Heart right ventricle (tissue), 16 donors: ENCODE data around the gene UBQLNL. TPM values are rescaled to one million over a fixed set of nuclear protein-coding genes. Genes with fewer than 3 reads are reported as not detected.

Experiments used
- ATAC-seq, 8 donors: fragments of 200-7000 bp; cut with Tn5 transposase; one replicate each; pipeline ENCODE4 v1.9.1; 2020; ENCODE audit warnings: mild to moderate bottlenecking in 8 of 8, moderate library complexity in 8 of 8, moderate number of reproducible peaks in 1 of 8
- DNase-seq, 2 donors: peaks; one replicate each; pipeline ENCODE4 v3.0.0-alpha.2; 2020
- H3K27ac ChIP-seq, 10 donors: fragments of 200-600 bp; sonication (generic) in 2 of 10; one replicate each; pipeline versions ENCODE4 v1.5.0 to v1.8.0; 2020 to 2022; ENCODE audit warnings: mild to moderate bottlenecking in 3 of 10
- H3K27me3 ChIP-seq, 7 donors: fragments of 200-600 bp; one replicate each; pipeline ENCODE4 v1.8.0; 2021 to 2022; ENCODE audit warnings: mild to moderate bottlenecking in 2 of 7
- H3K36me3 ChIP-seq, 9 donors: fragments of 200-600 bp; sonication (generic) in 1 of 9; one replicate each; pipeline versions ENCODE4 v1.5.0 to v1.8.0; 2020 to 2022; ENCODE audit warnings: mild to moderate bottlenecking in 2 of 9
- H3K4me1 ChIP-seq, 9 donors: fragments of 200-600 bp; sonication (generic) in 1 of 9; one replicate each; pipeline versions ENCODE4 v1.5.0 to v1.8.0; 2020 to 2022; ENCODE audit warnings: mild to moderate bottlenecking in 4 of 9
- H3K4me3 ChIP-seq, 10 donors: fragments of 200-600 bp; sonication (generic) in 2 of 10; one replicate each; pipeline versions ENCODE4 v1.5.0 to v1.8.0; 2020 to 2022; ENCODE audit warnings: mild to moderate bottlenecking in 7 of 10, moderate library complexity in 2 of 10
- H3K9me3 ChIP-seq, 11 donors: fragments of 200-600 bp in 10 of 11; sonication (generic) in 2 of 11; one replicate each; pipeline versions ENCODE4 v1.5.0 to v1.8.0; 2013 to 2022; ENCODE audit warnings: mild to moderate bottlenecking in 2 of 11, control low read depth in 1 of 11, moderate library complexity in 1 of 11
- WGBS, 2 donors: extraction: QIAGEN DNeasy Blood & Tissue Kit; methylation state at CpG; one replicate each; pipeline ENCODE4 v1.1.7; 2013; ENCODE audit warnings: inconsistent platforms in 1 of 2; 5-methylcytosine and 5-hydroxymethylcytosine counted together
- intact Hi-C, 10 donors: fragments of 100-400 bp; cut with DNase I; formaldehyde crosslinking; loops; one replicate each; pipeline versions ENCODE4 v1.11.1 to v1.14.2; 2022
- polyA plus RNA-seq, 2 donors: library from polyadenylated mRNA; stranded (reverse); fragments of 200-250 nt; gene quantifications; one replicate each; pipeline ENCODE4 v1.2.3, GENCODE V29; 2013
- total RNA-seq, 10 donors: library from RNA; stranded (reverse); fragmentation: NEBNext Ultra II Directional in 3 of 10; extraction: Animal tissue kit (Norgen Biotek cat#: 25700) in 3 of 10; gene quantifications; one replicate each; pipeline versions ENCODE4 v1.2.1 to v1.2.4, GENCODE V29; 2021 to 2023
- TF ChIP-seq, protein P1 (sequence below), 9 donors: fragments of 200-600 bp; sonication (generic) in 2 of 9; IDR thresholded peaks; one replicate each; pipeline versions ENCODE4 v1.5.0 to v1.8.0; 2021 to 2022; ENCODE audit warnings: antibody characterized with exemption in 9 of 9, mild to moderate bottlenecking in 5 of 9, moderate library complexity in 1 of 9
- donor health status: Arrhythmogenic right ventricular cardiomyopathy.
- donor health status: ischemic (EF 13 %, LVEDD 7.1; RV severe dilation, severe dysfunction).
- donor health status: healthy with polysubstance abuse.
- donor health status: DM: no; HTN: yes; CAD: no.
- donor health status: DM: no; HTN: no; CAD: no.
- donor health status: ischemic (EF 25% LVEDD 6.9; RV normal size, moderate dysfunction).
- donor health status: ischemic (EF 25% LVEDD 5.7; RV mildly dilated, moderate dysfunction).
- donor health status: healthy.
- donor health status: DM: yes; HTN: yes; CAD: no.
- donor health status: Ischemic cardiomyopathy.
- donor health status: ischemic (EF 35%, LVEDD 5.7; RV mildly dilated, moderate dysfunction).
- donor health status: nonischemic (EF 11% LVEDD 7.7; RV severe dilation, severe dysfunction).
- donor health status: DM: yes; HTN: yes; CAD: no.
- donor health status: PGD.
- donor health status: ischemic (EF 29% LVEDD 5.4; RV normal size, mild dysfunction).
- donor health status: nonischemic (EF 23%, LVEDD 6.1; RV moderate dilation, normal function).

Gene UBQLNL
- total and polyA plus RNA-seq, 12 donors: 0.10 to 0.80 (median 0.13) TPM; not detected in 5

GRCh38 chr11:5546457-5546856, 30.0 kb upstream of the UBQLNL start:
- ATAC-seq: no peak

DNA sequence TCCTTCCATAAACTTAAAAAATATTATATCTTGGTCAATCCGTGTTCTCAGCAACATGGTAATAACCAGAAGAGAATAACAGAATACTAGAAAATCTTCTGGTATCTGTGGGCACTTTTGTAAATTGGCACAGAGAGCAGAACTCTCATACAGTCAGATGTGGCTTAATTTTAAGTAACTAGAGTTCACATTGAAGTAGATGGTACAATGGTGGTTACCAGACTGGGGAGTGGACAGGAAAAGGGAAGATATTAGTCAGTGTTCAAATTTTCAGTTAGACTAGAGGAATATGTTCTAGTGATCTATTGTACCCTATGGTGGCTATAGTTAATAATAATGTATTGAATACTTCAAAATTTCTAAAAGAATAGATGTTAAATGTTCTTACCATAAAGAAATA, 24.9 kb upstream of the UBQLNL start:
- Histone ChIP-seq H3K4me3 (no peak overlapping the region), H3K27ac (no peak overlapping the region), H3K36me3 (no peaks in the 10 kb centered on the region), H3K9me3 (peaks cover 0 to 9% (median 0%) of the 10 kb centered on the region in 11 donors), H3K4me1 (no peaks in the 10 kb centered on the region), H3K27me3 (no peaks in the 10 kb centered on the region)
- ATAC-seq (no peak), DNase-seq (no peak)
- 31 to 47% methylated on average over 1 of the region's 1 CpG for WGBS, 2 donors
- TF ChIP-seq, protein P1, sequence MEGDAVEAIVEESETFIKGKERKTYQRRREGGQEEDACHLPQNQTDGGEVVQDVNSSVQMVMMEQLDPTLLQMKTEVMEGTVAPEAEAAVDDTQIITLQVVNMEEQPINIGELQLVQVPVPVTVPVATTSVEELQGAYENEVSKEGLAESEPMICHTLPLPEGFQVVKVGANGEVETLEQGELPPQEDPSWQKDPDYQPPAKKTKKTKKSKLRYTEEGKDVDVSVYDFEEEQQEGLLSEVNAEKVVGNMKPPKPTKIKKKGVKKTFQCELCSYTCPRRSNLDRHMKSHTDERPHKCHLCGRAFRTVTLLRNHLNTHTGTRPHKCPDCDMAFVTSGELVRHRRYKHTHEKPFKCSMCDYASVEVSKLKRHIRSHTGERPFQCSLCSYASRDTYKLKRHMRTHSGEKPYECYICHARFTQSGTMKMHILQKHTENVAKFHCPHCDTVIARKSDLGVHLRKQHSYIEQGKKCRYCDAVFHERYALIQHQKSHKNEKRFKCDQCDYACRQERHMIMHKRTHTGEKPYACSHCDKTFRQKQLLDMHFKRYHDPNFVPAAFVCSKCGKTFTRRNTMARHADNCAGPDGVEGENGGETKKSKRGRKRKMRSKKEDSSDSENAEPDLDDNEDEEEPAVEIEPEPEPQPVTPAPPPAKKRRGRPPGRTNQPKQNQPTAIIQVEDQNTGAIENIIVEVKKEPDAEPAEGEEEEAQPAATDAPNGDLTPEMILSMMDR (IDR thresholded peaks at IDR 0.05): no peak
- intact Hi-C loops: no loop called here

More at GRCh38 chr11:5546457-5546856, 30.0 kb upstream of the UBQLNL start:
- H3K36me3 ChIP-seq: no peaks in the 10 kb centered on the region
- WGBS, 2 donors: 79 to 86% methylated on average over 3 of the region's 3 CpGs
- no peaks in the 10 kb centered on the region for H3K4me1 ChIP-seq
- no peaks in the 10 kb centered on the region for H3K9me3 ChIP-seq
- H3K27ac ChIP-seq: no peak overlapping the region
- intact Hi-C loops: no loop called here
- no peaks in the 10 kb centered on the region for H3K27me3 ChIP-seq
- no peak overlapping the region for H3K4me3 ChIP-seq
- DNase-seq: no peak
- TF ChIP-seq, protein P1 (IDR thresholded peaks at IDR 0.05): no peak

GRCh38 chr11:5536482-5536881, 20.0 kb upstream of the UBQLNL start:
- no peak for ATAC-seq
- intact Hi-C loops: no loop called here
- peaks cover 0 to 11% (median 0%) of the 10 kb centered on the region in 11 donors for H3K9me3 ChIP-seq
- TF ChIP-seq, protein P1 (IDR thresholded peaks at IDR 0.05): no peak
- DNase-seq: no peak
- H3K4me3 ChIP-seq: no peak overlapping the region
- H3K27ac ChIP-seq: no peak overlapping the region
- no peaks in the 10 kb centered on the region for H3K4me1 ChIP-seq
- no peaks in the 10 kb centered on the region for H3K27me3 ChIP-seq
- no peaks in the 10 kb centered on the region for H3K36me3 ChIP-seq

DNA sequence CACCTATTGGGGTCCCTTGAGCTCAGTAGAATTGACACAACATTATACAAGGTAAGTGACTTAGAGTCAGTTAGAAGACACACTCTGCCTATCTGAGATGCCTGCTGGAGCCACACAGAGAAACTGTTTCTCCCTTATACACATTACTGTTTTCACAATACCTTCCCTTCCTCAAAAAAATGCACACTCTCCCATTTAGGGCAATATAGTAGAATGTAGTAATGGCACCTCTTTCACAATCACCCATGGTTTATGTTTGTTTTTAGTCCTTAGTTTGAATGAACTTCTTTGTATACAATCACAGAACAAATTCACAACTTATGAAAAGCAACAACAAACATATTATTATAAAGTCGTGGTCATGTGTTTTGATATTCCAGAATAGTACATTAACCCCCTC, 17.5 kb upstream of the UBQLNL start:
- H3K4me1 ChIP-seq: peaks cover 0 to 4% (median 0%) of the 10 kb centered on the region in 9 donors
- H3K4me3 ChIP-seq: no peak overlapping the region
- H3K27me3 ChIP-seq: no peaks in the 10 kb centered on the region
- no peak overlapping the region for H3K27ac ChIP-seq
- TF ChIP-seq, protein P1 (IDR thresholded peaks at IDR 0.05): no peak
- intact Hi-C loops: no loop called here
- no peak for ATAC-seq
- peaks cover 0 to 11% (median 0%) of the 10 kb centered on the region in 11 donors for H3K9me3 ChIP-seq
- no peaks in the 10 kb centered on the region for H3K36me3 ChIP-seq
- no peak for DNase-seq
- WGBS, 2 donors: 66 to 81% methylated on average over 1 of the region's 1 CpG
